Peyer's patch (tissue), 4 donors: ENCODE data around the gene JAZF1.

Source experiments
- CTCF ChIP-seq, 6 experiments: fragments of 450-650 bp in 4 of 6; fragments of 200-600 bp in 2 of 6; sonication (generic) in 1 of 6; IDR thresholded peaks; one replicate each; pipeline ENCODE4 v1.5.1; 2017 to 2019; ENCODE audit warnings: antibody characterized with exemption in 6 of 6, mild to moderate bottlenecking in 3 of 6, moderate library complexity in 1 of 6
- POLR2A ChIP-seq, 2 donors: fragments of 450-650 bp; IDR thresholded peaks; one replicate each; pipeline ENCODE4 v1.5.1; 2017; ENCODE audit warnings: antibody characterized with exemption in 2 of 2, mild to moderate bottlenecking in 2 of 2, moderate library complexity in 2 of 2

GRCh38 chr7:28155019-28155660 is 25.5 kb downstream of the JAZF1 start:
- no peak for TF ChIP-seq CTCF (IDR thresholded peaks at IDR 0.05)
- no peak for TF ChIP-seq POLR2A (IDR thresholded peaks at IDR 0.05)
